OCI-M2 (cell line): ENCODE data around the gene NISCH.

Experiments
- DNase-seq: peaks from one replicate; lab custom pipeline; 2025; ENCODE audit not compliant: unreplicated experiment; lab: John Stamatoyannopoulos, UW

Gene NISCH

DNA sequence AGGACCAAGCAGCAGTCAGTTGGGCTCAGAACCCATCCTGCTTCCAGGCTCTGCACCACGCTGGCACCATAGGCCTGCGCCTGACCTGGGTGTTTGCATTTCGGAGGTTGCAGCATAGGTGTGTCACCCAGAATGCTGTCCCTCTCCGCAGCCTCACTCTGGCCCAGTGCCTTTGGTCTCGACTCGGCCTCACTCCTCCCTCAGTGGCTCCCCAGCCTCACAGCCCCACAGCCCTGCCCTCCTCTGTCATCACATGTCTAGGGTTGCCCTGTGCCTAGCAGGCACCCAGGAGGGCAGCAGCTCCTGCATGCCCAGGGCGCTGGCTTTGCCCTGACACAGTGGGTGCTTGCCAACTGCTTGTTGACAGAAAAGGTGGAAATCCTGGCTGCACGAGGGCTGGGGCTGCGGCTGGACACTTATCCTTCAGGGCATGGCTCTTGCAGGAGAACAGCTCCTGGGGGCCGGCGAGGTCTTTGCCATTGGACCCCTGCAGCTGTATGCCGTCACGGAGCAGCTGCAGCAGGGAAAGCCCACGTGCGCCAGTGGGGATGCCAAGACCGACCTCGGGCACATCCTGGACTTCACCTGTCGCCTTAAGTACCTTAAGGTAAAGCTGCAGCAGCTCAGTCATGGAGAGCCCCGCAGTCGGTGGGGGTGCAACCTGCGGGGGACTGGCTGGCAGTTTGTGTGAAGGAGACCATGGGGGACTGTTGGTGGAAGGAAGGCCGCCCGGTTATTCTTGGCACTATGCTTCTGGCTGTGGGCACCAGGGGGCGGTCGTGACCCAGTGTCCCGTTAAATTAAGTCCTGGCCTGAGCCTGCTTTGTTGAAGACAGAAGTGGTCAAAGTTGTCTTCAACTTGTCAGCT, 16.2 kb downstream of the NISCH start:
- DNase-seq, result no peak

DNA sequence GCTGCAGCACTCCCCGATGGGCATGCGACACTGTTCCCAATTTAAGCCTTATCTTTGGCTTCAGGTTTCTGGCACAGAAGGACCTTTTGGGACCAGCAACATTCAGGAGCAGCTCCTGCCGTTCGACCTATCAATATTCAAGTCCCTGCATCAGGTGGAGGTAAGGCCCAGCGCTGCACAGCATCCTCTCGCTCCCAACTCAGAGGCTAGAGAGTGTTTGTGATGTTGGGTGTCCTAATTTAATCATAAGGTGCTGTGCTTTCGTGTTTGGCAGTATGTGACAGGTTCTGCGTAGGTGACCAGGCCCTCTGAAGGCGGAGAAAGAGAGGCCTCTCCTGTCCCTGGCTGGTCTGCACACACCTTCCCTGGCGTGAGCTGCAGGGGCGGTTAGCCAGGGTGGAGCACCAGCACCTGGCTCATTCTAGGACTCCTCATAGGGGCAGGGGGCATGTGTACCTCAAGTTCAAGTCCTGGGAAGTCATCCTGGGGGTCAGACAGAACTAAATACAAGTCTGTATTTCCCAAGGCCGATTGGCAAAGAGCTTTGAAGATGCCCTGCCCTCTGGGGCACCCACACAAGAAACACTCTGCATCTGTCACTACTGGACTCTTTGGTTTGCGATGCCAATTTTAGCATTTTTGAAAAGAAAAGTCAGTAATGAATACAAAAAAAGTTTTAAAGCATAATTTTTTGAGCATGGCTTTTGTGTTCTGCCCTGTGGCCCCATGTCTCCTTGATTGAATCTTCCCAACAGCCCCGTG, 17.0 kb downstream of the NISCH start:
- DNase-seq, result no peak

DNA sequence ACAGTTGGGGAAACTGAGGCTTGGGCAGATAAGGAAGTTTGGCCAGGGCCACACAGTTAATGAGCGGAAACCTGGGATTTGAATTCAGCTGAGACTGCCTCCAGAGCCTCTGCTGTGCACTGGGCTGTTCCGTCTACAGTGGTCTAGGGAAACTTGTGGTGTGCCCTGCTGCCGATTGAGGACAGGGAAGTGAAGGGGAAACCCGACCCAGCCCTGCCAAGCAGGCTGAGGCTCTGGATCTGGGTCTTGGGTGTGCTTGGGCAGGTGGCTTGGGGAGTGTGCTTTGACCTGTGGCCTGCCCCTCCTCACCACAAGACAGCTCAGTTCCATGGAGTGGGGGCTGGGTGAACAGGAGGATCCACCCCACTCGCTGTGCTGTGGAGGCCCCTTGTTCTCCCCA, 17.6 kb downstream of the NISCH start:
- DNase-seq, result no peak

DNA sequence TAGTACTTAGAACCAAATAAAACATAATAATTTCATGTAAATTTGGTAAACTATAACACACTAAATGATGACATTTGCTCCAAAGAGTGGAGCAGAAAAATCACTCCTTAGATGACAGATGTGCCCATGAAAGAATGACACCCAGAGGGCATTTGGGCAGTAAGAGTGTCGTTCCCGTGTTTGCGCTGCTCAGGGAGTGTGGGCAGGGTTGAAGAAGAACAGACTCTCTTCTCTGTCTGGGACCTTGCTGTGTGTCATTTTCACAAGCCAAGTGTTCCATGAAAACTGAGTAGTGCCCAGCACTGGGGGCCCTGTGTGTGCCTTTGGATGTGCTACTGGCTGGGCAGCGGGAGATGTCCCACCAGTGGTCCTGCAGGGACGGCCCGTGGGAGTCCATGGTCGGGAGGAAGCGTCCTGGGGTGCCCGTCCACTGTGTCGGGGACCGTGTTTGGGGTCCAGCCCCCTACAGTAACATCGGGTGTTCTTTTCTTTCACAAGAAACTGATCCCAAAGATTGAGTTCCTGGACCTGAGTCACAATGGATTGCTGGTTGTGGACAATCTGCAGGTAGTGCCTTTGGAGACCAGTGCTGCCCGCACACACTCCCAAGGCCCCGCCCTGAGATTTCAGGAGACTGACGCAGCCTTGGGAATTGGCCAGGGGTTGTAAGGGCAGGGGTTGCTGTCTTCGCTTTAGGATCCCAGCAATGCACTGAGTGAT, 21.8 kb downstream of the NISCH start:
- DNase-seq, result no peak

DNA sequence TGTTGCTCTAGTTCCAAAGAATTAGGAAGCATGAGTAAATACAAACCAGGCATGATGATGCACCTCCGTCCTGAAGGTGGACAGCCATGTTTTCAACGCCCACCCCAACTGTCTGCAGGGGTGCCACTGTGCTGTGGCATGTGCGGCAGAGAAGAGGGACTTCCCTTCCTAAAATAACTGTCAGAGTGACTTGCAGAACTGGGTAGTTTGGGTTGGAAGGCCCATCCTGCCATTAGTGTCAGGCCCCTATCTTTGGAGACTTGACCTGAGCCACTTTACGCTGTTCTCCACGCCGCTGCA, 22.3 kb downstream of the NISCH start:
- no peak for DNase-seq

DNA sequence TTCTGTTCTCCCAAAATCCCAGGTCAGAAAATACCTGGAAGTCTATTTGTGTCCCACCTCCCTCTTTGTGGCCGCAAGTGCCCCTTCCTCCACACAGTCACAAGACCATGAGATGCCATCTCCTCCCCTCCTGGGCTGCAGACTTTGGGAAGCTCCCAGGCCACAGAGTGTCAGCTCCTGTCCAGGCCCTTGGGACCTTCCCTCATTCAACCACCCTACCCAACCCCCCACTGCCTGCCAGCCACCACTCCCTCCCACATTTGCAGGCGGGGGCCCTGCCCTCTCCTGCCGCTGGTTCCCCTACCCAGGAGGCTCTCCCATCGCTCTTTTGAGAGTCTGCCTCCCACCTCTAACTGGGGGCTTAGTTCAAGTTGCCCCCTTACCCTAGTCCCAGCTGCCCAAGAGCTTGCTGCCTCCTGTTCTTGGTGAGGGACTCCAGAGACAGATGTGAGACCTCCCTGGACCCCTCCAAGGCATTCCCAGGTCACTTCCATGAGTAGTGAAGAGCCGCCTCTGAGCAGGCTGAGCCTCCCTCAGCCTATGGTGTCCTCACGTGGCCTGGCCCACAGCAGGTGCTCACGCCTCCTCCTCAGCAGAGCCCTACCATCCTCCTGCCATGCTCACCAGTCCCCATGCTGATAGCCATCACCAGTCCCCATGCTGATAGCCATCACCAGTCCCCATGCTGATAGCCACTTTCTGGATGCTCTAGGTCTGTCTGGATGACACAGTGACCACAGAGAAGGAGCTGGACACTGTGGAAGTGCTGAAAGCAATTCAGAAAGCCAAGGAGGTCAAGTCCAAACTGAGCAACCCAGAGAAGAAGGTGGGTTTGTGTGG, 23.9 kb downstream of the NISCH start:
- DNase-seq, result no peak

DNA sequence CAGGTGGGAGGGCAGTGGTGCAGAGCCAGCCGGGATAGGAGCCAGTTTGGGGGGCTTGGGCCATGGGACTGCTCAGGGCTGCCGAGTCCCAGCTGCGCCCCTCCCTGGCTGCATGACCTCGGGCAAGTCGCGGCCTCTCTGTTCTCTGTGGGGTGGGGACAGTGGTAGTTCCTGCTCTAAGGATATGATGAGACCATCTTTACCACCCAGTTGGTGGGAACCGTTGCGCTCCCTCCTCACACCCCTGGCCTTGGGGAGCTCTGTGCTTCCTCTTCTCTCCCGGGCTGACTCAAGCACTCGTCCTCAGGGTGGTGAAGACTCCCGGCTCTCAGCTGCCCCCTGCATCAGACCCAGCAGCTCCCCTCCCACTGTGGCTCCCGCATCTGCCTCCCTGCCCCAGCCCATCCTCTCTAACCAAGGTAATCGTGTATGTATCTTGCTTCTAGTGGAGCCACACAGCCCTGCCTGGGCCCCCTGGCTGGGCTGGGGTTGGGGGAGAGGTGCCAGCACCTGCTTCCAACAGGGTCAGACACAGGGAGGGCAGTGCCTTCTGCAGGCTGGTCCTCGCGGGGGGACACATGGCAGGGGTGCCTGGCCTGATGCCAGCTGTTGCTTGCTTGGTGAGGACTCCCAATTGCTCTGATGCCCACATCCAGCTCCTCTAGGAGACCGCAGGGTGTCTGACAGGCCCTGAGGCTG, 24.6 kb downstream of the NISCH start:
- DNase-seq, result no peak

DNA sequence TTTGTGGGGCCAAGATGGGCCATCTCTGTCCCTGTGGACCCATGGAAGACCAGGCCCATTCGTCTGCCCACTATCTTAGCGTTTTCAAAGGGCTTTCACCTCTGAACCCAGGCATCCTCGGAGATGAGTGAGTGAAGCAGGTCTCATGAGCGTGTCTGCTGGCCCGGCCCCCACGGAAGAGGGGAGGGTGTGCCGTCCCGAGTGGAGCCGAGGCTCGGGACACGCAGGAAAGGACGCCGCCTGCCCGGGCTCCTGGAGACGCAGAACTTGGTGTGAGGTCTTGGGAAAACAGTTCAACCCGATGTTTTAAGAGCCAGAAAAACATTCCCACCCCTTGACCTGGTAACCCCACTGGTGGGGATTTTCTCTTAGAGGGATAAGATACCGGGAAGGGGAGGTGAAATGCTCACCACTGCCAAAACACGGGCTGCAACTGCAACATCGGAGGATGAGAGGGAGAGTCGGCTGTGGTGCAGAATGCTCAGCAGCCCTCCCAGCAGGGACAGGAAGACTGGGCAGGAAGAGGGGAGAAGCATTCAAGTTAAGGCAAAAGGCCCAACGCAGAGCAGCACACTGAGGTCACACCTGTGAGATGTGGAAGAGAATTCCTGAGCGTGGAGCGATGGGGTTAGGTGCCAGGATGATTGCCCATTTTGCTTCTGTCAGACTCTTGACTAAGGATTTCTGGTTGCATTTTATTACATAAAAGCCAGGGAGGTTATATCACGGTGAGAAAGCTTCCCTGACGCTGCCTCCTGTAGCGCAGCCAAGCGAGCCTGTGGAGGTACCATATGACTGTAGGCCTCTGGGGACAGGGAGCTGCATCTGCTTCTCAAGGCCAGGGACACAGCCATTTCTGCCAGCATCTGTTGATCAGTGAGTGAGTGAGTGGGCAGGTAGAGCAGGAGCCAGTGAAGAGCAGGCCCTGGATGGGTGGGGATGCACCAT, 25.6 kb downstream of the NISCH start:
- no peak for DNase-seq

DNA sequence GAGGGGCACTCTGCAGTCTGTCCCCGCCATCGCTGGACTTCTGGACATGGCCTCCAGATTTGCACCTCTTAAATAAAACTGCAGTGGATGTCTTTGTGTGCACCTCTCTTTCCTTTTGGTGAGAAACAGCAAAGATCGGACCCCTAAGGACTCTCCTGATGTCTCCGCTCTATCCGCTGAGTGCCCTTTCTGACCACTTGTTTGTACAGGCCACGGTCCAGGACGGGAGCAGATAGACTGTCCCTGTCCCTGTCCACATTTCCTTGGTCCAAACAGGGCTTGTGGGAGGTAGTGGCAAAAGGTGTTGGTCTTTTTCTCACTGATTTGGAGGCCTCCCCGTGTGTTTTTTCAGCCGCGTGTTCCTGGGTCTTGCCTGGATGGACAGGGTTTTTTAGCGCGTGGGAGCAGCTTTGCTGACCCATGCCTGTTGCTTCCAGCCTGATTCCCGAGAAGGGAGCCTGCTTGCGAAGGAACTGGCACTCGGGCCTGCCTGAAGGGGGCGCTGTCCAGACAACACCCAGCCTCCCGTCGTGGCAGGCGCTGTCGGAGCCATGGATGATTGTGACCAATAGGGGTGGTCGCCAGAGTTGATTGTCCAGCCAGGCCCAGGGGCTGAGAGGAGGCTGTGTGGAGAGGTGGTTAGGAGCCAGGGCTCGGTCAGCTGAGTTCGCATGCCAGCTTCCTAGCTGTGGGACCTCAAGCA, 26.6 kb downstream of the NISCH start:
- DNase-seq, result no peak

DNA sequence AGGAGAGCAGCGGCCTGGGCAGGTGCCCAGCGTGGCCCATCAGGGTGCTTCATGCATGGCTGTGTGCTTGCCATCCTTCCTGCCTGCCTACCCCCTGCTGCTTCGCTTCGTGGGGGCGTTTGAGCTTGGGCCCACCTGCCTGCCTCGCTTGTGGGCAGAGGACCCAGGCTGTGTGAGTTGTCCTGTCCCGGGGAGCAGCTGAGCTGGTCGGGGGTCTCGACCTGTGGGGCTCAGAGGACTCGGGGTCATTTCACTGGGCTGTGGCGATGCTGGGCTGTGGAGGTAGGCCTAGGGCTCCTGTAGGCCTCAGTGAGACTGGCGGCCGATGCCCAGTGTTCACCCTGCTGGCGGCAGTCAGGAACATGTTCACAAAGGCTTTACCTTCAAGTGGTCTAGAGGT, 27.7 kb downstream of the NISCH start:
- DNase-seq, result no peak

DNA sequence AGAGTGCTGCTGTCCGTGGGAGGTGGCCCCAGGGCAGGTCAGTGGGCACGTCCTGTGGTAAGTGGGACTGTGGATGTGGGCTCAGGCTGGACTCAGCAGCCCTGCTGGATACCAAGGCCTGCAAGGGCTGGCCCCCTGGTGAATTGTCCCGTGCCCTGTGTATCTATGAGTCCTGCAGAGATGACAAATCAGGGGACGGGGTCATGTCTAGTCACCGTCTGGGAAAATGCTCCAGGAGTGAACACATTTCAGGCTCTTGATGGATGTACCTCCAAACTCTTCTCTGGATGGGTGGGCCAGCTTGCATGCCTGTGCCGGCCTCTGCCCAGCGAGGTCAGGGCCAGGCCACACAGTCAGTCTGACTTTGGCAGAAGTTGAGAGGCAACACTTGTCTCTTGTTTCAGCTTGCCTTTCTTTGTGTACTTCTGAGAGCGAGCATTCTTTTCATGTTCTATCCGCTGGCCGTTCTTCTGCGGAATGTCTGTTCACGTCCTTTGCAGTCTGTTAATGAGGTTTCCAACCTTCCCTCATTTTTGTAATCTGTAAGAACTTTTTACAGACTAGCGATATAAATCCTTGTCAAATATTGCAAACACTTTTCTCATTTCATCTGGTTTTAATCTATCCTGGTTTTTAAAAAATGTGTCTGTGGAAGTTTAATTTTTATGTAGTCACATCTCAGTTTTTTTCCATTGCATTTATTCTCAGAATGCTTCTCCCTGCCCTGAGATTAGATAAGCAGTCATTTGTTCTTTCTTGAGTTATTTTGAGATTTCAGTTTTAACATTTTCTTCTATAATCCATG, 28.4 kb downstream of the NISCH start:
- DNase-seq, result no peak

DNA sequence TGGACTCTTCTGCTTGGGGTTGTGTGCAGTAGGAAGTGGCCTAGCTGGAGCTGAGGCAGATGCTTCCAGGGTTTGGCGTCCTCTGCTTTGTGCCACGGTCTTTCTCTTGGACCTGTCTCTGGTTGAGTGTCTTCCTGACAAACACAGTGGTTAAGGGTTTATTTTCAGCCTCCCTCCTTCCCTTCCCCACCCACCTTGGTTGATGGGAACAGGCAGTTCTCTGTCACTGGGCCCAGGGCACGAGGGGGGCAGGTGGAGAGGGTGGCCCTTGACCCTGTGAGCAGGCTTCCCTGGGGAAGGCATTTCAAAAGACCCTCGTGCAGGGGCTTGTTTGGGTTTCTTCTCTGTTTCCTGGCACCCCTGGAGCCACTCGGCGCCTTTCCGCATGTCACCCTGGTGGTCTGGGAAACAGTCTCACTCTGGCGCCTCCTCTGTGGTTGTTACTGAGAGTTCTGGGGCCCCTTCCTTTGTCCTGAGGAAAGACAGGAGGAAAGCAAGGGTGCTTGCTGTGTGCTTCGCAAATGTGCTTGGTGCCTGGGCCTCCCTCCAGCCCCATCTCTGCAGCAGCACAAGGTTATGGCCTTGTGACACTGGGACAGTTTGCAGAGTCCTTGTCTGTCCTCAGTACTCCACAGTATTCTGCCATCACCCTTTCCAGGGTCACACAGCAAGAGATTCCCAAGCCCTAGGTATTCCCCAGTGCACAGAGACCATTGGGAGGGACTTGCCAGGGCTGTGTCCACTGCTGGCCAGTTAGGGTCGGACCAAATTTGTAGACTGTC, 29.5 kb downstream of the NISCH start:
- DNase-seq, result no peak

DNA sequence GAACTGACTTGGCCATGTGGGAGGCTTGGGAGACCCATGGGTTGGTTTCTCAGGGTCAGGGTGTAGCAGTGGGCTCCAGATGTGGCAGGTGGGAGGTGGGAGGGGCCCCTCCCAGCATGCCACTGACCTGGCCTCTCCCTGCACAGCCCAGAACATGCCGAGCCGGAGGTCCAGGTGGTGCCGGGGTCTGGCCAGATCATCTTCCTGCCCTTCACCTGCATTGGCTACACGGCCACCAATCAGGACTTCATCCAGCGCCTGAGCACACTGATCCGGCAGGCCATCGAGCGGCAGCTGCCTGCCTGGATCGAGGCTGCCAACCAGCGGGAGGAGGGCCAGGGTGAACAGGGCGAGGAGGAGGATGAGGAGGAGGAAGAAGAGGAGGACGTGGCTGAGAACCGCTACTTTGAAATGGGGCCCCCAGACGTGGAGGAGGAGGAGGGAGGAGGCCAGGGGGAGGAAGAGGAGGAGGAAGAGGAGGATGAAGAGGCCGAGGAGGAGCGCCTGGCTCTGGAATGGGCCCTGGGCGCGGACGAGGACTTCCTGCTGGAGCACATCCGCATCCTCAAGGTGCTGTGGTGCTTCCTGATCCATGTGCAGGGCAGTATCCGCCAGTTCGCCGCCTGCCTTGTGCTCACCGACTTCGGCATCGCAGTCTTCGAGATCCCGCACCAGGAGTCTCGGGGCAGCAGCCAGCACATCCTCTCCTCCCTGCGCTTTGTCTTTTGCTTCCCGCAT, 31.8 kb downstream of the NISCH start:
- no peak for DNase-seq

DNA sequence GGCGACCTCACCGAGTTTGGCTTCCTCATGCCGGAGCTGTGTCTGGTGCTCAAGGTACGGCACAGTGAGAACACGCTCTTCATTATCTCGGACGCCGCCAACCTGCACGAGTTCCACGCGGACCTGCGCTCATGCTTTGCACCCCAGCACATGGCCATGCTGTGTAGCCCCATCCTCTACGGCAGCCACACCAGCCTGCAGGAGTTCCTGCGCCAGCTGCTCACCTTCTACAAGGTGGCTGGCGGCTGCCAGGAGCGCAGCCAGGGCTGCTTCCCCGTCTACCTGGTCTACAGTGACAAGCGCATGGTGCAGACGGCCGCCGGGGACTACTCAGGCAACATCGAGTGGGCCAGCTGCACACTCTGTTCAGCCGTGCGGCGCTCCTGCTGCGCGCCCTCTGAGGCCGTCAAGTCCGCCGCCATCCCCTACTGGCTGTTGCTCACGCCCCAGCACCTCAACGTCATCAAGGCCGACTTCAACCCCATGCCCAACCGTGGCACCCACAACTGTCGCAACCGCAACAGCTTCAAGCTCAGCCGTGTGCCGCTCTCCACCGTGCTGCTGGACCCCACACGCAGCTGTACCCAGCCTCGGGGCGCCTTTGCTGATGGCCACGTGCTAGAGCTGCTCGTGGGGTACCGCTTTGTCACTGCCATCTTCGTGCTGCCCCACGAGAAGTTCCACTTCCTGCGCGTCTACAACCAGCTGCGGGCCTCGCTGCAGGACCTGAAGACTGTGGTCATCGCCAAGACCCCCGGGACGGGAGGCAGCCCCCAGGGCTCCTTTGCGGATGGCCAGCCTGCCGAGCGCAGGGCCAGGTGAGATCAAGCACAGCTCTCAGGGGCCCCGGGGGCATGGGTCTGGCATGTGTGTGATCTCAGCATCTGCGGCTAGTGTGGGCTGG, 32.6 kb downstream of the NISCH start:
- no peak for DNase-seq

DNA sequence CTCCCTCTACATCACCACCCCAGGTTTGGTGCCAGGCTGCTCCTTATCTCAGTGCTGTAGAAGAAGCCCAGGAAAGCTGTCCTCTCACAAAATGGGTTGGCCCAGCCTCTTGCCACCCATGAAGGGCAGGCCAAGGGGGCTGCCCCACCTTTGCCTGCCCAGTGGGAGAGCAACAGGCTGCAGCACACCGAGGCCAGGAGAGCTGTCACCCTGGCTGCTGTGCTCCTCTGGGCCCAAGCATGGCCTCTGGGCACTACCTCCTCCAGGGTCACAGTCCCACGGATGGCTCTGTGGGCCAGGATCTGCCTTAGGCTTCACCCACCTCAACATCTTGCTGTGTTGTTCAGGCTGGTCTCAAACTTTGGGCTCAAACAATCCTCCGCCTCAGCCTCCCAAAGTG, 33.3 kb downstream of the NISCH start:
- no peak for DNase-seq
